Measurements from ENCODE around the gene SCIMP.

Gene SCIMP

DNA sequence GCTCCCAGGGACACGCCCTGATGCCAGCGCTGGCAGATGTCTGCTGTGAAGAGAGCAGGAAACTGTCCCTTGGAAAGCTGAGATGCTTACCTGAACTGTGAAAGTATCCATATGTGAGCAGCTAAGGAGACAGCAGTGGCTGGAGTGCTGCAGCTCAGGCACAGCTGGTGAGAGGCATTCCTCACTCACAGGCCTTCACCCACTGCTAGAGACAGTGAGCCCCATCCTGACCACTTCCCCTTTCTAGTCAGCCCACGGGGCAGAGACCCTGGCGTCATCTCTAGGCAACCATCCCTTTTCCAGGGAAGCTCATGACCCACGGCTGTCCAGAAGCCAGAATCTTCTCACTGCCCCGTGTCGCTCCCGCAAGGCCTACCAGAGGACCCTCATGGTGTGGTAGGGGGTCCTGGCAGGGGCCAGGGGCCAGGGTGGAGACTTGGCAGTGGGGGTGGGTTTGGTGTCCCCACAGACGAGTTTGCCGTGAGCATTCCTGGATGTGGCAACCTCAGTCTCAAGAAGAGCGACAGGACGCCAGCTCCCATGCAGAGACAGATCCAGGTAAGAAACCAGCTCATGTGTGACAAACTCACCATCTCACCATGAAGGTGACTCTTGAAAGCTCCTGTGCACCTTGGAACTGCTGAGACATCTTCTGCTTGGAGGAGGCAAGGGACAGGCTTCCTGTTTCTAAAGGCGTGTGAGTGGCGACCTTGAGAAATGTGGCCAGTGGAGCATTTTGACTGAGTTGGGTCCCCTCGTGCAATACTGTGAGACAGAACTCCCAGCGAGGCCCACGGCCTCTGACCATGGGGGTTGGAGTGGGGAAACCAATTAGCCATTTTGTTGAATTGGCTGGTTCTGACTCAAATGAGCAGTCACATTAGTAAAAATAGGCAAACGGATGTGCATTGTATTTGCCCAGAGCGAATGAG, at the start of gene SCIMP:
TSS of gene SCIMP (minus strand) at position 216 of the 932 bp plus-strand sequence. CDS start at position 111, 105 bp downstream.
- no peak within 1 kb of the TSS for H3K27ac ChIP-seq (ENCODE audit: low read depth, low read length)
- H3K79me2 ChIP-seq (ENCODE audit: control insufficient read depth, insufficient read depth, low read length, unreplicated experiment), result no peaks in the 10 kb centered on the region
- no peak within 1 kb of the TSS for H3K4me3 ChIP-seq (ENCODE audit: low read depth, low read length)

GRCh38 chr17:5283571-5284315, 49.1 kb upstream of the SCIMP start:
- Histone ChIP-seq H2AFZ (ENCODE audit: low read length, unreplicated experiment) (no peak overlapping the region), H3K27ac (ENCODE audit: low read depth, low read length) (no peak overlapping the region), H3K27me3 (ENCODE audit: insufficient read depth, low read length) (no peaks in the 10 kb centered on the region), H3K4me1 (ENCODE audit: control insufficient read depth, insufficient read depth, low read length, unreplicated experiment) (peaks cover 12% of the 10 kb centered on the region), H3K36me3 (ENCODE audit: insufficient read depth, low read length) (0 out of 2 replicates have a peak, but pooled peaks cover 4% of the 10 kb centered on the region), H3K4me3 (ENCODE audit: low read depth, low read length) (peak overlapping the region; percentile 88), H3K79me2 (ENCODE audit: control insufficient read depth, insufficient read depth, low read length, unreplicated experiment) (peaks cover 58% of the 10 kb centered on the region)

More for the DNA sequence above, at the start of gene SCIMP:
- no peaks in the 10 kb centered on the region for H3K36me3 ChIP-seq (ENCODE audit: insufficient read depth, low read length)
- no peaks in the 10 kb centered on the region for H3K4me1 ChIP-seq (ENCODE audit: control insufficient read depth, insufficient read depth, low read length, unreplicated experiment)
- H2AFZ ChIP-seq (ENCODE audit: low read length, unreplicated experiment), result no peak within 1 kb of the TSS
- no peaks in the 10 kb centered on the region for H3K27me3 ChIP-seq (ENCODE audit: insufficient read depth, low read length)

DNA sequence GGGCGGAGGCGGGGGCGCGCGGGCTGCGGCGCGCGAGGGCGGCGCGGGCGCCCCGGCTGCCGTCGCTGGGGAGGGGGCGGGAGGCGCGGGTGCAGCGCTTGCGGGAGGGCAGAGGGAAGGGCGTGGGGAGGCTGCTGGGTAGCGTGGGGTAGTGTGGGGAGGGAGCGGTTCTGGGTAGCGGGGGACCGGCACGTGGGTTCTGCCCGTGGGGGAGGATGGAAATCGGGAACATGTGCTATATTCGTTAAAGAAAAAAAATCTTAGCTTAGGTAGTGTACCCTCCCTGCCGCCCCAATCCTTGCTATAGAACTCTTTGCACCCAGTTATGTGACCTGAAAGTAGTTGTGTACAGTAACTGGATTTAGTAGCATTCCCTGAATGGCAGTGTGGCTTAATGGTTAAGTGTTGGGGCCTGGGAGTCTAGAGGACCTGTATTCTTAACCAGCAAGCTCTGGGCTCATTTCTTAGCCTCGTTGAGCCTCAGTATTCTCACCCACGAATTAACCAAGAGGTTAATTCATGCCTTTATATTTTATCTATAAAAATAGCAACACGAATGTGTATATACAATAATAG, 48.1 kb upstream of the SCIMP start:
- no peak overlapping the region for H3K27ac ChIP-seq (ENCODE audit: low read depth, low read length)
- 0 out of 2 replicates have a peak, but pooled peaks cover 4% of the 10 kb centered on the region for H3K36me3 ChIP-seq (ENCODE audit: insufficient read depth, low read length)
- peak overlapping the region; percentile 90 for H2AFZ ChIP-seq (ENCODE audit: low read length, unreplicated experiment)
- peaks cover 12% of the 10 kb centered on the region for H3K4me1 ChIP-seq (ENCODE audit: control insufficient read depth, insufficient read depth, low read length, unreplicated experiment)
- peaks cover 49% of the 10 kb centered on the region for H3K79me2 ChIP-seq (ENCODE audit: control insufficient read depth, insufficient read depth, low read length, unreplicated experiment)
- H3K4me3 ChIP-seq (ENCODE audit: low read depth, low read length), result peak overlapping the region; percentile 88
- no peaks in the 10 kb centered on the region for H3K27me3 ChIP-seq (ENCODE audit: insufficient read depth, low read length)

DNA sequence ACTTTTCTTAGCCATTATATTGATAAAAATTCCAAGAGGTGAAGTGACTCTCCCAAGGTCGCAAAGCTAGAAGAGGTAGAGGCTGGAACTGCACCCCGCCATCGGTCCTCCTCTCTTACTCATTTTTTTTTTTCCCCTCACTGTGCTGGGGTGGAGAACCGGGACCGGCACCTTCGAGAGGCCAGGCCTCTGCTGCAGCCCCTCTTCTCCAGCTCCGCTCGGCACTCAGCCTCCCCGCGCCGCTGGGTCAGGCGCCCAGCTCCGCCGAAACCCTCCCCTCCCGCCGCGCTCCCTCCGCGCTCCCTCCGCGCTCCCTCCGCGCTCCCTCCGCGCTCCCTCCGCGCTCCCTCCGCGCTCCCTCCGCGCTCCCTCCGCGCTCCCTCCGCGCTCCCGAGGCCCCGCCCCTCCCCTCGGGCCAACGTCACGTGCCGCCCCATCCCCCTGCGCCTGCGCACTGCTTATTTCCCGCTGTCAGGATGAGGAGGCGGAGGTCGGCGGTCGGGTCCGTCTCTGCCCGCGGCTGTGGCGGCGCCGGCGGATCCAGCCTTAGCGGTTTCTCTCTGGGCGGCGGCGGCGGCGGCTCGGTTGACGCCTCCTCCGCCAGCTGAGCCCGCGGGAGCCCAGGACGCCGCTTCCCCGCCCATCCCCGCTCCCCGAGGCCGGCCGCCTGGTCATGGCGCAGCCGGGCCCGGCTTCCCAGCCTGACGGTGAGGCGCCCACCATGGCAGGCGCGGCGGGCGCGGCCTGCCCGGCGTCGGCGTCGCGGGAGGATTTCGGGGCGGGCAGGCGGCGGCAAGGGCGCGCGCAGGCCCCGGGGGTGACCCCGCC, 47.4 kb upstream of the SCIMP start, which contains the start of gene RABEP1:
TSS of gene RABEP1 (plus strand) at position 471 of the 828 bp plus-strand sequence. CDS start at position 674, 203 bp downstream.
- Histone ChIP-seq H3K27ac (ENCODE audit: low read depth, low read length) (peak within 1 kb of the TSS; percentile 64; the same call in 1 of the 2 replicates), H3K79me2 (ENCODE audit: control insufficient read depth, insufficient read depth, low read length, unreplicated experiment) (peaks cover 44% of the 10 kb centered on the region), H3K36me3 (ENCODE audit: insufficient read depth, low read length) (0 out of 2 replicates have a peak, but pooled peaks cover 4% of the 10 kb centered on the region), H3K4me3 (ENCODE audit: low read depth, low read length) (peak within 1 kb of the TSS; percentile 88), H3K4me1 (ENCODE audit: control insufficient read depth, insufficient read depth, low read length, unreplicated experiment) (peaks cover 12% of the 10 kb centered on the region), H3K27me3 (ENCODE audit: insufficient read depth, low read length) (no peaks in the 10 kb centered on the region), H2AFZ (ENCODE audit: low read length, unreplicated experiment) (peak within 1 kb of the TSS; percentile 95)

- Histone ChIP-seq H3K27me3 (ENCODE audit: insufficient read depth, low read length) (no peaks in the 10 kb centered on the region), H3K4me1 (ENCODE audit: control insufficient read depth, insufficient read depth, low read length, unreplicated experiment) (peaks cover 3% of the 10 kb centered on the region), H3K79me2 (ENCODE audit: control insufficient read depth, insufficient read depth, low read length, unreplicated experiment) (no peaks in the 10 kb centered on the region), H3K27ac (ENCODE audit: low read depth, low read length) (no peak overlapping the region), H3K36me3 (ENCODE audit: insufficient read depth, low read length) (no peaks in the 10 kb centered on the region), H3K4me3 (ENCODE audit: low read depth, low read length) (no peak overlapping the region), H2AFZ (ENCODE audit: low read length, unreplicated experiment) (no peak overlapping the region)
Measured at GRCh38 chr17:5272322-5272721, 37.7 kb upstream of the SCIMP start.

DNA sequence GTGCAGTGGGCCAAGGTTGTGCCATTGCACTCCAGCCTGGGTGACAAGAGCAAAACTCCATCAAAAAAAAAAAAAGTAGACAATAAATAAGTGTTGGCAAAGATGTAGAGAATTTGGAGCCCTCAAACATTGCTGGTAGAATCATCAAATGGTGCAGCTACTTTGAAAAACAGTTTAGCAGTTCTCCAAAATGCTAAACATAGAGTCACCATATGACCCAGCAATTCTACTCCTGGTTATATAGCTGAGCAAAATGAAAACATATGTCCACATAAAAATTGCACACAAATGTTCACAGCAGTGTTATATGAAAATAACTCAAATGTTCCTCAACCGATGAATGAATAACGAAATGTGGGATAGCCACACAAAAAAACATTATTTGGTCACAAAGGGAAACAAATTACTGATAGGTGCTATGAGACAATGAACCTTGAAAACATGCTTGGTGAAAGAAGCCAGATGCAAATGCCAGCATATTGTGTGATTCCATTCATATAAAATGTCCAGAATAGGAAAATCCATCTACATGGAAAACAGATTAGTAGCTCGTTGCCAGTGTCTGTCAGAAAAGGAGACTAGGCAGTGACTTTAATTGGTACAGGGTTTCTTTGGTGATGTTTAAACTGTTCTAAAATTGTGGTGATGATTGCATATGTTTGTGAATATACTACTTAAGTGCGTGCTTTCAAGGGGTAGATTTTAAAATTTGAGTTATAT, 34.7 kb upstream of the SCIMP start:
- Histone ChIP-seq H3K4me1 (ENCODE audit: control insufficient read depth, insufficient read depth, low read length, unreplicated experiment) (peaks cover 3% of the 10 kb centered on the region), H3K79me2 (ENCODE audit: control insufficient read depth, insufficient read depth, low read length, unreplicated experiment) (no peaks in the 10 kb centered on the region), H2AFZ (ENCODE audit: low read length, unreplicated experiment) (no peak overlapping the region), H3K27ac (ENCODE audit: low read depth, low read length) (no peak overlapping the region), H3K4me3 (ENCODE audit: low read depth, low read length) (no peak overlapping the region), H3K36me3 (ENCODE audit: insufficient read depth, low read length) (no peaks in the 10 kb centered on the region), H3K27me3 (ENCODE audit: insufficient read depth, low read length) (no peaks in the 10 kb centered on the region)

GRCh38 chr17:5264893-5265292, 30.2 kb upstream of the SCIMP start:
- no peak overlapping the region for H3K4me3 ChIP-seq (ENCODE audit: low read depth, low read length)
- no peak overlapping the region for H3K27ac ChIP-seq (ENCODE audit: low read depth, low read length)
- H3K79me2 ChIP-seq (ENCODE audit: control insufficient read depth, insufficient read depth, low read length, unreplicated experiment), result no peaks in the 10 kb centered on the region
- H2AFZ ChIP-seq (ENCODE audit: low read length, unreplicated experiment), result no peak overlapping the region
- no peaks in the 10 kb centered on the region for H3K27me3 ChIP-seq (ENCODE audit: insufficient read depth, low read length)
- H3K36me3 ChIP-seq (ENCODE audit: insufficient read depth, low read length), result no peaks in the 10 kb centered on the region
- H3K4me1 ChIP-seq (ENCODE audit: control insufficient read depth, insufficient read depth, low read length, unreplicated experiment), result no peaks in the 10 kb centered on the region

DNA sequence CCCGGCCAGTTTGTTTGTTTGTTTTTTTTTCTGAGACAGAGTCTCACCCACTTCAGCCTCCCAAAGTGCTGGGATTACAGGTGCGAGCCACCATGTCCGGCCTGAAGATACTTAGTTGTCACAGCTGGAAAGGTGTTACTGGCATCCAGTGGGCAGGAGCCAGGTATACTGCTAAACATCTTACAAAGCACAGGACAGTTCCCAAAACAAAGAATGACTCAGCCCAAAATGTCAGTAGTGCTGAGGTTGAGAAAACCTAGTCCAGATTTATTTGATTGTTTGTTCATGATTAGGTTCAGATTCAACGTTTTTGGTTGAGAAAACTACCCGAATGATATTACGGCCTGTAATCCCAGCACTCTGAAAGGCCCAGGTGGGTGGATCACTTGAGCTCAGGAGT, 28.8 kb upstream of the SCIMP start:
- Histone ChIP-seq H3K4me1 (ENCODE audit: control insufficient read depth, insufficient read depth, low read length, unreplicated experiment) (no peaks in the 10 kb centered on the region), H3K27ac (ENCODE audit: low read depth, low read length) (no peak overlapping the region), H2AFZ (ENCODE audit: low read length, unreplicated experiment) (no peak overlapping the region), H3K4me3 (ENCODE audit: low read depth, low read length) (no peak overlapping the region), H3K79me2 (ENCODE audit: control insufficient read depth, insufficient read depth, low read length, unreplicated experiment) (no peaks in the 10 kb centered on the region), H3K27me3 (ENCODE audit: insufficient read depth, low read length) (no peaks in the 10 kb centered on the region), H3K36me3 (ENCODE audit: insufficient read depth, low read length) (no peaks in the 10 kb centered on the region)

DNA sequence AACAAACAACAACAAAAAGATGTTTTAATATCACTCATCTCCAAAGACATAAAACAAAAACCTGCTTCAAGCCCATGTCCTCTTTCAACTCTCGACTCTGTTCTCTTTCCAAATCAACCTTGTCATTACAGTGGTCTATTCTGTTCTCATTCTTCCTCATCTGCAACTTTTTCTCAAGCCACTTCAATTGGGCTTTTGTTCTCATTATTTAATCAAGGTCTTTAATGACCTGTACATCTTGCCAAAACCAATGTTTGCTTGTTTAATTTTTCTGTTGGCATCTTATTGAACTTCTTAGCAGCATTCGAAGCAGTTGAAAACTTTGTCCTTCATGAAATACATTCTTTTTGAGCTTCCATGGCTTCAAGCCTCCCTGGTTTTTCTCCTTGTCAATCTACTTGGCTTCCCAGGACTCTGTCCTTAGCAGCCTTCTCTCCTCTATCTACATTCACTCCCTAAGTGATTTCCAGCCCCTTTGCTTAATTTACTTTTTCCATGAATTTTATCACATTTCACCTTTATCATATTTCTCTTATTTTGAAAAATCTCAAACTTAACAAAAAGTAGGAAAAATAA, 27.8 kb upstream of the SCIMP start:
- no peak overlapping the region for H3K4me3 ChIP-seq (ENCODE audit: low read depth, low read length)
- H2AFZ ChIP-seq (ENCODE audit: low read length, unreplicated experiment), result no peak overlapping the region

More for the DNA sequence above, 27.8 kb upstream of the SCIMP start:
- Histone ChIP-seq H3K36me3 (ENCODE audit: insufficient read depth, low read length) (no peaks in the 10 kb centered on the region), H3K79me2 (ENCODE audit: control insufficient read depth, insufficient read depth, low read length, unreplicated experiment) (no peaks in the 10 kb centered on the region), H3K4me1 (ENCODE audit: control insufficient read depth, insufficient read depth, low read length, unreplicated experiment) (no peaks in the 10 kb centered on the region), H3K27ac (ENCODE audit: low read depth, low read length) (no peak overlapping the region), H3K27me3 (ENCODE audit: insufficient read depth, low read length) (no peaks in the 10 kb centered on the region)
